DMS53 treated with DMSO at 0.1 percent for 48 hours (cell line): ENCODE data around the gene FTCD.
"Not testable (repeated sequence)": the region's sequence is repeated elsewhere in the genome, so short reads cannot be mapped to it uniquely, and the experiment has no call there.

ENCODE experiments used
- DNase-seq: peaks from one replicate; lab custom pipeline; 2025; ENCODE audit not compliant: unreplicated experiment; lab: John Stamatoyannopoulos, UW

FTCD gene

GRCh38 chr21:46171996-46172862, 16.9 kb upstream of the FTCD start:
- DNase-seq: no peak

DNA sequence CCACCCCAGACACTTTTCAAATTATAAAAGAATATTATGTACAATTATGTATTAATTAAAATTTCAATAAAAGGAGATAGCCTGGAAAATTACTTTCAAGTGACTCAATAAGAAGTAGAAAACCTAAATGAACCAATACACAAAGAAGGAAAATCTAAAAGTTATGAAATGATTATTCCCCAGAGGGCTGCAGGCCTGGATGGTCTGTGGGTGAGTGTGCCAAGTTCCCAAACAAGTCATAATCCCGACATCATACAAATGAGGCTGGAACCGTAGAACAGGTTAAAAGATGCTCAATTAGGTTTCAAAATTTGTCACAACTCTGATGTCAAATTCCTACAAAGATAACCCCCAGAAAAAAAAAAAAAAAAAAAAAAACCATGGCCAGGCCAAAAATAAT, 16.2 kb upstream of the FTCD start:
- no peak for DNase-seq

DNA sequence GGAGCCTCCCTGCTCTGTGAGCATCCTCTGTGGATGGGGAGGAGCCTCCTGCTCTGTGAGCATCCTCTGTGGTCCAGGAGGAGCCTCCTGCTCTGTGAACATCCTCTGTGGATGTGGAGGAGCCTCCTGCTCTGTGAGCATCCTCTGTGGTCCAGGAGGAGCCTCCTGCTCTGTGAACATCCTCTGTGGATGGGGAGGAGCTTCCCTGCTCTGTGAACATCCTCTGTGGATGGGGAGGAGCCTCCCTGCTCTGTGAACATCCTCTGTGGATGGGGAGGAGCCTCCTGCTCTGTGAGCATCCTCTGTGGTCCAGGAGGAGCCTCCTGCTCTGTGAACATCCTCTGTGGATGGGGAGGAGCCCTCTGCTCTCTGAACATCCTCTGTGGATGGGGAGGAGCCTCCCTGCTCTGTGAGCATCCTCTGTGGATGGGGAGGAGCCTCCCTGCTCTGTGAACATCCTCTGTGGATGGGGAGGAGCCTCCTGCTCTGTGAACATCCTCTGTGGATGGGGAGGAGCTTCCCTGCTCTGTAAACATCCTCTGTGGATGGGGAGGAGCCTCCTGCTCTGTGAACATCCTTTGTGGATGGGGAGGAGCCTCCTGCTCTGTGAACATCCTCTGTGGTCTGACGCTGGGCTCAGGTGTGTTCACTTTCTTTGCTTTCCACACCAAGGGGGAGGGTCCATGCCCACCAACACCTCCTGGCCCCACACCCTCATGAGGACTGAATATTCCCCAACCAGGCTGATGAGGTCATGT, 15.2 kb upstream of the FTCD start:
- DNase-seq: not testable (repeated sequence)

GRCh38 chr21:46168659-46169386, 13.4 kb upstream of the FTCD start:
- DNase-seq: no peak

- no peak for DNase-seq
Measured at GRCh38 chr21:46168238-46168637, 12.9 kb upstream of the FTCD start.

- no peak for DNase-seq
Measured at GRCh38 chr21:46165098-46165497, 9.7 kb upstream of the FTCD start.

DNA sequence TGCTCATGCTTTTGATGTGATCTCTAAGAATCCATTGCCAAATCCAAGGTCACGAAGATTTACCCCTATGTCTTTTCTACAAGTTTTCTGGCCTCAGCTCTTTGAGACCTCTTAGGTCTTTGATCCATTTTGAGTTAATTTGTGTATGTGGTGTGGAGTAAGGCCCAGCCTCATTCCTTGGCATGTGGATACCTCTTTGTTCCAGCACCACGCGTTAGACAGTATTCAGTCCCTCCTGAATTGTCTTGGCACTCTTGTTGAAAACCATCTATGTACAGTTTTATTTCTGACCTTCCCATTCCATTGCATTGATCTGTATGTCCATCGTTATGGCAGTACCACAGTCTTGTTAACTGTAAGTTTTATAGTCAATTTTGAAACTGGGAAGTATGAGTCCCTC, 8.0 kb upstream of the FTCD start:
- DNase-seq: no peak

- no peak for DNase-seq
Measured at GRCh38 chr21:46161633-46162592, 6.5 kb upstream of the FTCD start.

- DNase-seq: no peak
Measured at GRCh38 chr21:46160907-46161632, 5.7 kb upstream of the FTCD start.

- DNase-seq: no peak
Measured at GRCh38 chr21:46160657-46160906, 5.2 kb upstream of the FTCD start.

DNA sequence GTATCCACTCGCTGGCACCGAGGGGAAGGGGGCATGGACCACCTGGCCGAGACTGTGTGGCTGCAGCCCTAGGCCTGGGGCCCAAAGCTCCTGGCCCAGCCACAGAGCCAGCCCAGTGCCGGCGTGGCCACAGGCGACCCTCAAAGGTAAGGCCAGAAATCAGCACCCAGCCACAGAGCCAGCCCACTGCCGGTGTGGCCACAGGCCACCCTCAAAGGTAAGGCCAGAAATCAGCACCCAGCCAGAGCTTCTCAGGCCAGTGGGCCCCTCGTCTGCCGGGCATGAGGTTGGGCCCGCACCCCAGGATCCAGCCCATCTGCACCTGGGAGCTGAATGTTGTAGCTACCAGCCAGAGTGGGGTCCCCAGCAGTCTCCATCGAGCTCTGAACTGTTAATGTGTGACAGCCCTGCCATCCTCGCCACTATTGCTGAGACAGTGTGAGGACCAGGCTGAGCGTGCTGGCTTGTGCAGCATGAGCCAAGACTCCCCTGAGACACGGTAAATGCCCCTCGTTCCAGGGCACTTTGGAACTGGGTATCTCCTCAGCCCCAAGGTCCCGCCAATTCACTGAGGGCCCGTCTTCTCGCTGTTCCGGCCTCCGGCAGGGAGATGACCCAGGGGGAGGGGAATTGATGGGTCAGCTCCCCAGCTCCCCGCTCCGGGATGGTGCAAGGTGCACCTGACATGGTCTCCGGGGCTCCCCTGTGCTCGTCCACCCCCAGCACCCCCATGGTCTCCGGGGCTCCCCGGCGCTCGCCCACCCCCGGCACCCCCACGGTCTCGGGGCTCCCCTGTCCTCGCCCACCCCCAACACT, 4.7 kb upstream of the FTCD start:
- no peak for DNase-seq

DNA sequence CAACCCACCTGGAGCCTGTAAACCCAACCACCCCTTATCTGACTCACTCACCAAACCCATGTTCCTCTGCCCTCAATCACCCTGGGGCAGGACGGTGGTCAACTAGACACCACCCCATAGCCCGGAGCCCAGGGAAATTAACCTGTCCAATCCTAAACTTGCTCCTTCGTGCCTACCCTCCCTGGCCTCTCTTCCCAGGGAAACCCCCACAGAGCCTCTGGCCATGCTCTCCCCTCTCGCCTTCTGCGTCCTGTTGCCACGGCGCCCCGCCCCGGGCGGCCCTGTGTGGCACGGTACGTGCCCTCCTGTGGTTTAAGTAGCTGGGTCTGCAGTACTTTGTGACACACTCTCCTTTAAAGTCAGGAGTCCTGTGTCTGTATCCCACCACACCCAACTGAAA, 4.0 kb upstream of the FTCD start:
- DNase-seq: no peak

DNA sequence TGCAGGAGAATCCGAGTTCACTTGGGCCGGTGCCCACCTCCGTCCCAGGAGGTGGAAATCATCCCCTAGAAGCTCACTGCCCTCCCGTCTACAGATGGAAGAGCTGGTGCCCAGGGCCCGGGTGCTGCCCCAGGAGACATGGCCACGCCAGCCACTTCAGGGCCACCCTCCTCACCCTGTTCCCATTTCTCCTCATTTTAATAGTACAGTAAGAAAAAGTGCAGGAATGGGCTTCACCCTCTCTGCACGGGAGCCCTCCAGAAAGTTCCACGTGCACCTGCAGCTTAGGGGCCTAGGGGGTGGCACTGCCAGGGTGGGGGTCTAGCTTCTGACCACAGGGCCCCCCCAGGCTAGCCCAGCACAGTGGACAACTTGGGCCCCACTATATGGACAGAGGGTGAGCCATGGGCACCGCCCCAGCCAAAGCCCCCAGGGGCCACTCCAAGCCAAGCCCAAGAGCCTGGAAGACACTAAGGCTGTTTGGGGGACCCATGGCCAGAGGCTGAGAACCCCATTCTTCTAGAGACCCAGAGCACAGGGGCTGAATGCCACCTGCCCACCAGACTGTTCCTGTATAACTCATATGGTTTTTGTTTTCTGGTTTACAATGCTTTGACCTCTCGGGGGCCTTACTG, 3.4 kb upstream of the FTCD start:
- no peak for DNase-seq

DNA sequence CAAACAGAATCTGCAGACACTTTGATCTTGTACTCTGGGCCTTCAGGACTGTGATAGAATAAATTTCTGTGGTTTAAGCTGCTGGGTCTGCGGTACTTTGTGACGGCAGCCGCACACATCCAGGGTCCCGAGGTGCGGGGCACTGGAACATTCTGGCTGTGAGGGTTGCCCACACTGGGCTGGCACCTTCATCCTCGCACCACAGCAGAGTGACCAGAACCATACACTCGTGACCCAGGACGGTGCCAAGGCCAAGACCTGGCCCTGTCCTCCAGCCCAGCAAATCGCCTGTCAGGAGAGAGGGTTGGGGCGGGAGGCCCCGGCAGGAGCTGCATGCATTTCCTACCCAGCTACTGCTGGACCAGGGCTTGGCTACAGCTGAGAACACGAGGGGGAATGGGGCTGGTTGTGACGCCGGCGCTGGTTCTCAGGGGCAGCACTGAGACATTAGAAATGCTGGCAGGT, 2.6 kb upstream of the FTCD start:
- DNase-seq: no peak

GRCh38 chr21:46157396-46157986, 2.1 kb upstream of the FTCD start:
- DNase-seq: no peak

DNA sequence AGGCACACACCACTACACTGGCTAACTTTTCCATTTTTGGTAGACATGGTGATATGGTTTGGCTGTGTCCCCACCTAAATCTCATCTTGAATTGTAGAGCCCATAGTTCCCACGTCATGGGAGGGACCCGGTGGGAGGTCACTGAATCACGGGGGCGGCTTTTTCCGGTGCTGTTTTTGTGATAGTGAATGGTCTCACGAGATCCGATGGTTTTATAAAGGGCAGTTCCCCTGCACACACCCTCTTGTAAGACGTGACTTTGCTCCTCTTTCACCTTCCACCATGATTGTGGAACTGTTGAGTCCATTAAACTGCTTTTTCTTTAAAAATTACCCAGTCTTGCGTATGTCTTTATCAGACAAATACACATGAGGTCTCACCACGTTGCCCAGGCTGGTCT, 1.3 kb upstream of the FTCD start:
- no peak for DNase-seq

DNA sequence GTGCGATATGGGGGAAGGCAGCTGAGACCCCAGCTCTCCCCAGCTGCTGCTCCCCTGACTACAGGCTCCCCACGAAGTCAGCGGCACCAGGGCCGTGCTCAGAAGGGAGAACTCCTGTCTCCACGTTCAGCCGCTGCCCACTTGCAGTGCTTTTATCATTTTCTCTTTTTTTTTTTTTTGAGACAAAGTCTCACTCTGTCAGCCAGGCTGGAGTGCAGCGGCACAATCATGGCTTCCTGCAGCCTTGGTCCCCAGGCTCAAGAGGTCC, 933 bp upstream of the FTCD start:
- no peak for DNase-seq

DNA sequence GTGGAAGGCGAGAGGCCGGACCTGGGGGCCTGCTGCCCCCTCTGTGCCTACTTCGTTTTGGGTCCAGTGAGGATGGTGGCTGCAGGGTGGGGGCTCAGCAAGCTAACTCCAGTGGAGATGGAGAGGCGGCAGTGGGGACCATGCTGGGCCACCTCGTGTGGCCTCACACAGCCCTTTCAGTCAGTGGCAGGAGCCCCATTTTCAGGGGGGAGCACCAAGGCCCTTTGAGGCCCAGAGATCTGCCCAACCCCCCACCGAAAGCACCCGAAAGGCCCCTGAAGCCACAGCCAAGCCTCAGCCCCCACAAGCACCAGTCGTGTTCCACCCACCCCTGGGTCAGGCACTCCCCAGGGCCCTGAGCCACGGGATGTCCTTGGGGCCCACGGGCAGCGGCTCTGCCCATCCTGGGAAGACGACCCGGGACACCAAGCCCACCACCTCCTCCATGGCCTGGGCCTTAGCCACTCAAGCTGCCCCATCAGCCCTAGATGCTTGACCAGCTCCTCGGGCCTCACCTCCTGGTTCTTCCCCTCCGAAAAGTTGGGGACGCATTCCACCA, 345 bp downstream of the FTCD start:
- no peak for DNase-seq
